NT2/D1 (cell line): ENCODE data around the gene MYH7.

Experiments used
- DNase-seq: peaks from one replicate; pipeline ENCODE4 v3.0.0-alpha.2; 2011; ENCODE audit warnings: low read depth, low spot score
- H3K27me3 ChIP-seq: 2 replicates; pipeline ENCODE4 v1.6.0; 2011; ENCODE audit warnings: mild to moderate bottlenecking; ENCODE audit not compliant: insufficient read length, insufficient read depth
- H3K36me3 ChIP-seq: 2 replicates; pipeline ENCODE4 v1.6.1; 2011; ENCODE audit warnings: mild to moderate bottlenecking, low read length, mixed read lengths; ENCODE audit not compliant: insufficient read depth, insufficient read length
- H3K4me1 ChIP-seq: 2 replicates; pipeline ENCODE4 v1.5.1; 2011; ENCODE audit not compliant: insufficient read depth, insufficient read length
- H3K4me3 ChIP-seq: 2 replicates; pipeline ENCODE4 v1.5.1; 2011; ENCODE audit warnings: low read depth; ENCODE audit not compliant: insufficient read length
- H3K9ac ChIP-seq: 2 replicates; pipeline ENCODE4 v1.6.0; 2011; ENCODE audit warnings: low read depth; ENCODE audit not compliant: insufficient read length
- H3K9me3 ChIP-seq: 2 replicates; pipeline ENCODE4 v1.5.1; 2011; ENCODE audit warnings: mild to moderate bottlenecking, low read length; ENCODE audit not compliant: insufficient read depth
- SUZ12 ChIP-seq: IDR thresholded peaks from 2 replicates; pipeline ENCODE4 v1.6.1; 2011; ENCODE audit not compliant: insufficient read length, insufficient read depth; ENCODE audit errors: extremely low read depth
- YY1 ChIP-seq: IDR thresholded peaks from 2 replicates; pipeline ENCODE4 v1.6.1; 2011; ENCODE audit not compliant: insufficient read length, insufficient read depth
- ZNF274 ChIP-seq: IDR thresholded peaks from 2 replicates; pipeline ENCODE4 v1.6.1; 2011; ENCODE audit warnings: mild to moderate bottlenecking, low read depth, low read length

MYH7 gene

DNA sequence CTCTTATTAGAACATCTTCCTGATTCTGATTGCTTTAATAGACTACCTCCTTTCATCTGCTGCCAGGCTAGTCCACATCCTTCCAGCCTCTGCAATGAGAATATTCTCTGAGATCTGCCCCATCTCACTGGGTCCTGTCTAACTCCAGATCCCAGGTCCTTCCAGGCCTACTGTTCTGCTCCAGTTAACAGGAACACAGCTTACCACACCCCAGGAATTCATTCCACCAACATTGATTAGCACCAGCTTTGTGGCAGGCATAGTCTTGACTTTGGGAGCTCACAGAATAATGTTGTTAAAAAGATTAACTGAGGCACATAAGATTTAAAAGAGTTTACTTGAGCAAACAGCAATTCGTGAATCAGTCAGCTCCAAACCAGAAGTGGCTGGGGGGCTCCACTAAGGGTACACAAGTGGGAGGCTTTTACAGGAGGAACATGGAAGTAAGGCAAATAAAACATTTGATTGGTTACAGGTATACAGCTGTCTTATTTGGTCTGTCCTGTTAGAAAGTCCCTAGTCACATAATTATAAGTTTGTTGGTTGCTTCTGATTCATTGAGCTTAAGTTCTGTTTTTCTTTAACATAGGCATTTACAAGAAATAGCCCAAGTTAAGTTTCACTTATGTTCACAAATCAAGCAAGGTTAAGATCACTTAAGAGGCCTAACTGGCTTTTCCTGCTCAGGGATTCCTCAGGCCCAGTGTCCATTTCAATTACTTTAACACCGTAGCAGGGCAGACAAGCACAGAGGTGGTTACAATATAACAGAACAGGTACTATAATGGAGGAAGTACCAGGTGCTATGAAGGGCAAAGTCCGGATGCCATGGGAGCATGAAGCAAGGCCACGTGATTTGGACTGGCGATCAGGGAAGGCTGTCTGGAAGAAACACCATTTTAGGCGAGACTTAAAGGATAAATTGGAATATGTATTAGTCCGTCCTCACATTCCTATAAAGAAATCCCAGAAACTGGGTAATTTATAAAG lies 12.2 kb upstream of the MYH7 start:
- Histone ChIP-seq H3K4me3 (no peak overlapping the region), H3K4me1 (peaks cover 9% of the 10 kb centered on the region), H3K36me3 (no peaks in the 10 kb centered on the region), H3K27me3 (no peaks in the 10 kb centered on the region), H3K9me3 (peaks cover 16% of the 10 kb centered on the region), H3K9ac (no peak overlapping the region)
- TF ChIP-seq YY1, result no peak
- no peak for TF ChIP-seq ZNF274
- TF ChIP-seq SUZ12, result no peak
- DNase-seq, result no peak

DNA sequence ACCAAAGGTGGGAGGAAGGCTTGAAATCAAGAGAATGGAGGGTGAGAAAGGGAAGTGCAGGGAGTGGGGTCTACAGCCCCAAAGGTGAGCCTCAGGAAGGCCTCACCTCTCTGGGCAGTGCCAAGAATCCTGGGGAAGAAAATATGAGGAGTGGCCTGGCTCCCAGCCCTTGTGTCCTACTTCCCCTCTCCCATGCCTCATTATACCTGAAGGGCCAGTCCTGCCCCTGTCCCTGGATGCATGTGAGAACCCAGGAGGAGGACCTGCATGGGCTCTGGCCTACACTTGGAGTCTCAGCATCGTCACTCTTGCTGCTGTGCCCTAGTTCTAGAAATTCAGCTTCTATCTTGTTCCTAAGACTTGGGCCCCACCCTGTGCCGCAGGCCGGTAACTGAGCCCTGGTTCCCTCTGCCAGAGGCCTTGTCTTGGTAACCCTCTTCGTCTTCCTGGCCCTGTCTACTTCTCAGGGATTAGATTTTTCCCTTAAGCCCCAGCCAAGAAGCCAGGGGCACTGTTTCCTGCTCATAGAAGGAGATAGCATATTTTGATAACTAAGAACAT lies 10.9 kb upstream of the MYH7 start:
- peaks cover 9% of the 10 kb centered on the region for H3K4me1 ChIP-seq
- no peaks in the 10 kb centered on the region for H3K36me3 ChIP-seq
- no peak for DNase-seq
- H3K27me3 ChIP-seq, result no peaks in the 10 kb centered on the region
- no peak overlapping the region for H3K9ac ChIP-seq
- TF ChIP-seq ZNF274 (no peak), YY1 (no peak), SUZ12 (no peak)
- H3K4me3 ChIP-seq, result no peak overlapping the region
- H3K9me3 ChIP-seq, result peaks cover 12% of the 10 kb centered on the region; the same call in 1 of the 2 replicates

DNA sequence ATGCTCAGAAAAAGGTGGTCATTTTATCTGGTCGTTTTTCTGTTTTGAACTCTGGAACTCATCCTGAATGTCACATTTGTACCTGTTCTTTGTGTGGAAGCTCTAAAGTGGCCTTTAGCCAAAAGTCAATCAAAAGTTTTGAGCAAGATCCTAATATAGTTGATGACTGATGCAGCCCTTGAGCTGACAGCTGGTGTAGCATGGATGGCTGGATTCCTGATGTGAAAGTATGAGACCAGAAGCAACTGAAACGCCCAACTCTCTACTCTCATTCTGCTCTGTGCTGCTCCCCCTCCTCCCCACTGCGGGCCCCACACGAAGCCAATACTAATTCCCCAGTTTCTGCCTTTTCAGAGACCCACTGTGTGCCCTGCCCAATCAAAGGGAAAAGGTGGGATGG lies 10.3 kb upstream of the MYH7 start:
- peaks cover 9% of the 10 kb centered on the region for H3K4me1 ChIP-seq
- no peak for DNase-seq
- no peaks in the 10 kb centered on the region for H3K27me3 ChIP-seq
- H3K9ac ChIP-seq, result no peak overlapping the region
- peaks cover 10% of the 10 kb centered on the region; the same call in 1 of the 2 replicates for H3K9me3 ChIP-seq
- no peak overlapping the region for H3K4me3 ChIP-seq
- TF ChIP-seq YY1 (no peak), ZNF274 (no peak), SUZ12 (no peak)
- H3K36me3 ChIP-seq, result no peaks in the 10 kb centered on the region

DNA sequence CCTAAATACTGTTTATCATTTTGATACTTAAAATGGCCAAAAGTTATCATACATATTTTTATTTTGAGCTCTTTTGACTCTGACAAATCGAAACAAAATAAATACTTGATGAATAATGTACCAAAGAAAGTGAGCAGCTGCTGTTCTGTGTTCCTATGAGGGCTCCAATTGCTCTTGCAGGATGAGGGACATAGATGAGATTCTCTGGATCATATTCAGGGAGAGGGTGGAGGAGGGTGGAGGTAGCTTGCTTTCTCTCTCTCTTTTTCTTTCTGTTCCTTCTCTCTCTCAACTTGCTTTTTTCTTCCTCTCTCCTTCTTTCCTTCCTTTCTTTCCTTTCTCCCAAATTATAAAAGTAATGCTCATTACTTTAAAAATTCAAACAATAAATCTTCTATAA lies 8.9 kb upstream of the MYH7 start:
- peaks cover 9% of the 10 kb centered on the region for H3K4me1 ChIP-seq
- no peak for DNase-seq
- H3K9me3 ChIP-seq, result no peaks in the 10 kb centered on the region
- no peak overlapping the region for H3K9ac ChIP-seq
- no peaks in the 10 kb centered on the region for H3K36me3 ChIP-seq
- no peaks in the 10 kb centered on the region for H3K27me3 ChIP-seq
- H3K4me3 ChIP-seq, result no peak overlapping the region
- TF ChIP-seq ZNF274 (no peak), SUZ12 (no peak), YY1 (no peak)

DNA sequence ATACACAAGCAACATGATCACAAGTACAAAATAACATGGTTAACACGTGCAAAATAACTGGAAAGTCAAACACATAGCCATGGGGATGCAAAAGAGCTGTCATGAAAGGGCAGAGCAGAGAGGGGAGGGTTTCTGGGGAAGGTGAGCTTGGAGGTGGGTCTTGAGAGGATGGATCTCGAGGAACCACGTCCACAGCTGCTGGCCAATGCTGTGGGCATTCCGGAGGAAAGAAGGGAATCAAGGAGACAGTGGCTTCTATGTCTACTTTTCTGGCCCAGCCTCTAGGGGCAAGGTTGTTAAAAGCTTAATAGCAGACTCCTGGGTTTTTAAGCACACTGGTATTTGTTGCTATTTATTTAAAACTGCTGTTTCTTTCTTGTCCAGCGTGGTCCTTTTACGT lies 8.4 kb upstream of the MYH7 start:
- H3K27me3 ChIP-seq, result no peaks in the 10 kb centered on the region
- TF ChIP-seq SUZ12, result no peak
- no peak for TF ChIP-seq ZNF274
- no peak for TF ChIP-seq YY1
- no peak overlapping the region for H3K9ac ChIP-seq
- H3K4me1 ChIP-seq, result peaks cover 9% of the 10 kb centered on the region
- H3K4me3 ChIP-seq, result no peak overlapping the region
- DNase-seq, result no peak
- no peaks in the 10 kb centered on the region for H3K36me3 ChIP-seq
- no peaks in the 10 kb centered on the region for H3K9me3 ChIP-seq

DNA sequence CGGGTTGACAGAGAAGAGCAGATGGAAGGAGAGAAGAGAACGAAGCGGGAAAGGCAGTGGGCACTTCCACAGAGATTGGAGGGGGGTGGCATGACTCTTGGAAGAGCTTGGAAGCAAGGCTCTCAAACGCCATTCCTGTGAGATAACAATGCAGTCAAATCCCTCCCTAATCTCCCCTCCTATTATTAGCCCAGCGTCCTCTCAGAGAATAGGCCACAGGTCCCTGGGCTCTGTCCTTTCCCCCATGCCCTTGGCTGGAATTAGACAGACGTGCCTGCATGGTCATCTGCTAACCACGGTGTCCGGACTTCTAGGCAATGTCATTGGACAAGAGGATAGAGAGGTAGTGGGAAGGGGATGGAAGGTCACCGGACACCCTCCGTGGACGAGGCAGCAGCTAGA lies 8.0 kb upstream of the MYH7 start:
- DNase-seq, result no peak
- Histone ChIP-seq H3K9me3 (no peaks in the 10 kb centered on the region), H3K36me3 (no peaks in the 10 kb centered on the region), H3K4me3 (no peak overlapping the region), H3K27me3 (no peaks in the 10 kb centered on the region), H3K9ac (no peak overlapping the region), H3K4me1 (peaks cover 9% of the 10 kb centered on the region)
- no peak for TF ChIP-seq YY1

DNA sequence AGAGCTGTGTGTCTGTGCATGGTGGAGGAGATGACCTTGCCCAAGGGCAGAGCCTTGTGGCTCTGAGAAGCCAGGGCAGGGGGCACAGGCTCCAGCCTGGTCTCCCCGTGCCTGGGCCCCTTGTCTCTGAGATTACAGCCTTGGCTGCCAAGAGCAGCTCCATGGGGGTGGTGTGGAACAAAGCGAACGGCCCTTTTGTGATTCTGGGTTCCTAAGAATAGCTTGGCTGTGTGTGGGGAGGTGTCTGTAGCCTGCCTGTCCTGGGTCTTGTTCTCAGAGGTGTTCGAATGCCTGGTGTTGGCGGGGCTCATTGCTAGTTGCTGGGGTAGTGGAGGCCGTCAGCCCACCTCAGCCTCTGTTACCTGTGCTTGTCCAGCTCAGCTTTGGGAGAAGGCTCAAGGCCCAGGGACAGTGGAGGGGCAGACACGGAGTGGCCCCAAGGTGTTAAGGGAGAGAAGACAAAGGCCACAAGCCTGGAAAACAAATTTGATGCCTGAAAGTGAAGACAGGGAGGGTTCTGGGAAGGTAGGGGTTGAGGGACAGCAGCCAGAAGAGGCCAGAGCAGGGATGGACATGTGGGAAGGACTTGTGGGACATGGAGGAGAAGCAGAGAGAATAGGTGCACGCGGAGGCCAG lies 7.4 kb upstream of the MYH7 start:
- no peak for DNase-seq
- Histone ChIP-seq H3K36me3 (no peaks in the 10 kb centered on the region), H3K4me3 (no peak overlapping the region), H3K4me1 (peaks cover 9% of the 10 kb centered on the region), H3K9me3 (no peaks in the 10 kb centered on the region), H3K9ac (no peak overlapping the region), H3K27me3 (no peaks in the 10 kb centered on the region)
- TF ChIP-seq YY1 (no peak), ZNF274 (no peak), SUZ12 (no peak)
